Measurements from ENCODE around the gene RPL28.

GRCh38 chr19:55405638-55406037, 19.9 kb downstream of the RPL28 start:
- no peak for TF ChIP-seq CTCF (IDR thresholded peaks at IDR 0.05)
- TF ChIP-seq EZH2 (IDR thresholded peaks at IDR 0.05): no peak
- no peak for TF ChIP-seq EZH2phosphoT487 (IDR thresholded peaks at IDR 0.05)
